ENCODE measurements around the gene SNX19. TPM values are rescaled to one million over a fixed set of nuclear protein-coding genes. Genes with fewer than 3 reads are reported as not detected.

Gene SNX19
- total RNA-seq, 1 donor from 2014 or later = 59.7 TPM

DNA sequence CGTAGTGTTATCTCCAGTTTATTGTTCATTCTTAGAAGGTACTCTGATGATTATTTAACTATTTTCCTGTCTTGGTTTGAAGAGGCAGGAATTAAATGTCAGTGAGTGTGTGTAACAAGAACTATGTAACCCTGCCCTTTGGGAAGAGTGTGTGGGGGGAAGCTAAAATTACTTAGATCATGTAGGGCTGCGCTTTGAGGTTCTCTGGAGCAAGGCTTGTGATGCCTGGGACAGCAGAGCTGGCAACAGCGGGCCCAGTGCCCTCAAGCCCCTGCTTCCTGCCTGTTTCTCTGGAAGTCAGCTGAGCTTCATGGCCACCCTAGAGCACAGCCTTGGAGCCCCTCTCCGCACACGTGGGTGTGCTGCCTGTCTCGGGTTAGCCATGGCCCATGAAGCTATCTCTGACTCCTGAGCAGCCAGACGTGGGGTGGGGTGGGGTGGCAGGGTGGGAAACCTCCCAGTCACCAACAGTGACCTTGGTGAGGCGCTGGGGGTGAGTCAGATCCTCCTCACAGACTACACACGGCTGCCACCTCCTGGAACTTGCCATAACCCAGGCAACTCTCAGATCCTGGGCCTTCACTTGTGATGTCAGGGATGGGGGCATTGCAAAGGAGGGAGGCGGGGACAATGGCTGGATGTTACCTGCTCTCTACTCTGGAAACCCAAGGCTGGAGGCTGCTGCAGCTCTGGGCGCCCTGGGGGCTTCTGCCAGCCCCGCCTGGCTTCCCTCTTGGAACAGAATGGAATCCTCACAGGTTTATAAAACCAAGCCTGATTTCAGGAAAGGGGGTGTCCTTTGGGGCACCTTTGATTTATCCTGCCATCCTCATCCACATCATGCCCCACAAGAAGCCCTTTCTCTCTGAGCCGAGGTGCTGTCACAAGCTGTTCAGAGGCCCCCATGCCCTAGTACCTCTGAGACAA, 88.6 kb downstream of the SNX19 start:
- intact Hi-C loops (cut with micrococcal nuclease) = no loop called here
- DNase-seq = peak; percentile 80
- ATAC-seq = peak; percentile 86

DNA sequence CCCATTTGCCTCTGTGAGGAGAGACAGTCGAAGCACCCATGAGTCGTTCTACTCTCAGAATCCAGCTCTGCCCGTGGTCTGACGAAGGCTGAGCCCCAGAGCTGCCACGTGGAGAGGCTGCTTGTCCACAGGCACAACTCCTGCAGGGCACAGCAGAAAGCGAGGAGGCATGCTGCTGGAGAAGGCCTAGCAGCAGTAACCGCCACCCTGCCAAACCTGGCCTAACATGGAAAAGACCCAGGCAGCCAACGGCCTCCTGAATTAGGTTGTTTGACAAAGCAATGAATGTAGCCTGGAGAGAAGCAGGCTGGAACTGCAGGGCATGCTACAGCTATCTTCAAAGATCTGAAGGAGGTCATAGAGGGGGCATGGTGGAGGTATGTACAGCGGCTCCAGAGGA, 89.7 kb downstream of the SNX19 start:
- intact Hi-C loops (cut with micrococcal nuclease) = no loop called here
- no peak for ATAC-seq
- DNase-seq = no peak

DNA sequence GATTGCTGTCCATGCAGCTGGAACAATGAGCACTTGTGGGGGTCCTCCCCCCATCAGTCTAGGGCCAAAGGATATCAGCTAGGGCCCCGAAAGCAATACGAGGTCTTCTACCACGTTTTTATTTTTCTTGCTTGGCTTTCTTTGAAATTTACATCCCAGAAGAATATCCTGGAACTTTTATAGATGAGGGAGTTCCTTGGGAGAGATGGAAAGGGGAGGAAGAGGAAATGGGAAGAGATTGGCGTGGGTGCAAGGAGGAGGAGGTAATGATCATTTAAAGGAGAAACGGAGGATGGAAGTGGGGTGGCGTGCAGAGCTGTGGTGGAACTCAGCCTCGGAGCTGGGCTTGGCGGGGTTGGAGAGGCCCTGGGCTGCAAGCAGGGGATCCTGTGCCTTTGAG, 90.3 kb downstream of the SNX19 start:
- ATAC-seq (no peak), DNase-seq (no peak)
- intact Hi-C loops (cut with micrococcal nuclease) = no loop called here

DNA sequence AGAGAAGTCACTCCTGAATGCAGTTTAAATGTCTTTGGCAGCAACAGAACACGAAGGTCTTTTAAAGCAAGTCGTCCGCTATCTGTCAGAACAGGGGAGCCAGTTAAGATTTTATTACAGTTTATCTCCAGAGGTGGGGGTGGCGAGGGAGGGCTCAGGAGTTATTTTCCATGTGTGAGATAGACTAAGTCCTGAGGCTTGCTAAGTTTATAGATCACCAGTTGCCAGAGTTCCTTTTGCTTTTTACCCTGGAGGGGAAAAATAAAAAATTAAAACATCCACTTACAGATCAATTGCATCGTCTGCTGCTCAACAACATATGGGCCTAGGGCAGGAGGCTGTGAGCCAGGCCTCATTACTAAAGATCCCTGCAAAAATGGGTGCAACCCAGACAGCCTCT, 90.7 kb downstream of the SNX19 start:
- no peak for ATAC-seq
- intact Hi-C loops (cut with micrococcal nuclease) = no loop called here

More for the DNA sequence above, 90.7 kb downstream of the SNX19 start:
- DNase-seq = no peak
